HCT116 (cell line): ENCODE measurements around the gene IFNA13. TPM values are rescaled to one million over a fixed set of nuclear protein-coding genes. Genes with fewer than 3 reads are reported as not detected.

Source experiments
- ATAC-seq: fragments of 200-7000 bp; cut with Tn5 transposase; 2 replicates; pipeline ENCODE4 v1.9.1; 2020; ENCODE audit warnings: mild to moderate bottlenecking, moderate library complexity
- BruUV-seq: library from RNA; stranded (reverse); fragments of 400-500 nt; replicated peaks from 2 replicates; lab custom pipeline; 2021; lab: Mats Ljungman, UMichigan
- CTCF ChIA-PET: fragments of 300-600 bp; sonication (Branson Sonifier 250); formaldehyde crosslinking; loops from one replicate; lab custom pipeline; 2021; ENCODE audit warnings: antibody characterized with exemption; lab: Charles Lee
- POLR2A ChIA-PET: fragments of 300-600, 350-600 bp; sonication (Branson Sonifier 250); formaldehyde crosslinking; loops from one replicate; lab custom pipeline; 2021; ENCODE audit warnings: antibody characterized with exemption; lab: Charles Lee
- RAD21 ChIA-PET, 2 experiments: fragments of 300-600 bp; sonication (Branson Sonifier 250); formaldehyde crosslinking; loops; one replicate each; lab custom pipeline; 2023; ENCODE audit warnings: low total read pairs in 2 of 2; ENCODE audit not compliant: uncharacterized antibody in 2 of 2, unreplicated experiment in 2 of 2, low non-redundant PET in 1 of 2; lab: Charles Lee
- DNase-seq: peaks from one replicate; pipeline ENCODE4 v3.0.0-alpha.2; 2010; ENCODE audit warnings: low read depth, low spot score
- H2AFZ ChIP-seq: fragments of 200-600 bp; shearing (Covaris generic), sonication (generic); 2 replicates; pipeline ENCODE4 v1.6.1; 2017; ENCODE audit warnings: low read depth, mixed run types, mixed read lengths, antibody characterized with exemption, low read length; ENCODE audit not compliant: poor library complexity, severe bottlenecking
- H3K27ac ChIP-seq: 2 replicates; pipeline ENCODE4 v1.5.1; 2012; ENCODE audit warnings: low read depth, low read length
- H3K27me3 ChIP-seq: fragments of 200-600 bp; sonication (generic); 2 replicates; pipeline ENCODE4 v1.6.1; 2016; ENCODE audit warnings: mixed run types, low read length, mixed read lengths; ENCODE audit not compliant: insufficient read depth
- H3K36me3 ChIP-seq, 2 experiments: fragments of 200-500 bp in 1 of 2; fragments of 200-600 bp in 1 of 2; sonication (Bioruptor generic) in 1 of 2; sonication (generic) in 1 of 2; 2 replicates each; pipeline versions ENCODE4 v1.5.1 to v1.6.1; 2014 to 2016; ENCODE audit warnings: low read length in 2 of 2, inconsistent platforms in 1 of 2, mixed read lengths in 1 of 2, mixed run types in 1 of 2; ENCODE audit not compliant: insufficient read depth in 2 of 2, control insufficient read depth in 1 of 2
- H3K4me1 ChIP-seq, 2 experiments: fragments of 200-600 bp in 1 of 2; sonication (generic) in 1 of 2; 2 replicates each; pipeline versions ENCODE4 v1.5.1 to v1.6.1; 2012 to 2017; ENCODE audit warnings: low read length in 2 of 2, inconsistent platforms in 1 of 2, mild to moderate bottlenecking in 1 of 2, mixed read lengths in 1 of 2, mixed run types in 1 of 2, moderate library complexity in 1 of 2; ENCODE audit not compliant: insufficient read depth in 2 of 2, control insufficient read depth in 1 of 2
- H3K4me2 ChIP-seq: fragments of 200-600 bp; sonication (generic); 2 replicates; pipeline ENCODE4 v1.6.1; 2017; ENCODE audit warnings: mixed run types, low read length, mixed read lengths
- H3K4me3 ChIP-seq, 2 experiments: fragments of 200-600 bp in 1 of 2; sonication (generic) in 1 of 2; replicated peaks in 1 of 2; 2 replicates each; pipeline ENCODE4 v1.5.1; 2011 to 2016; ENCODE audit warnings: low read length in 2 of 2, control low read depth in 1 of 2, low read depth in 1 of 2, mild to moderate bottlenecking in 1 of 2, mixed read lengths in 1 of 2, mixed run types in 1 of 2
- H3K79me2 ChIP-seq: fragments of 200-600 bp; sonication (generic); 2 replicates; pipeline ENCODE4 v1.6.1; 2017; ENCODE audit warnings: mild to moderate bottlenecking, mixed run types, low read length, moderate library complexity, mixed read lengths; ENCODE audit not compliant: insufficient read depth
- H3K9ac ChIP-seq: fragments of 200-600 bp; sonication (generic); 2 replicates; pipeline ENCODE4 v1.6.1; 2016; ENCODE audit warnings: low read length, mixed read lengths
- H3K9me2 ChIP-seq: fragments of 200-600 bp; sonication (generic), shearing (Covaris generic); 2 replicates; pipeline ENCODE4 v1.6.1; 2017; ENCODE audit warnings: mixed run types, mild to moderate bottlenecking, moderate library complexity; ENCODE audit not compliant: insufficient read depth
- H3K9me3 ChIP-seq, 2 experiments: fragments of 200-500 bp in 1 of 2; fragments of 200-600 bp in 1 of 2; sonication (Bioruptor generic) in 1 of 2; sonication (generic) in 1 of 2; 2 replicates each; pipeline ENCODE4 v1.6.1; 2014 to 2017; ENCODE audit warnings: low read length in 2 of 2, mixed read lengths in 2 of 2, inconsistent platforms in 1 of 2, low read depth in 1 of 2, mild to moderate bottlenecking in 1 of 2, mixed run types in 1 of 2, moderate library complexity in 1 of 2; ENCODE audit not compliant: control insufficient read depth in 1 of 2, insufficient read depth in 1 of 2
- H4K20me1 ChIP-seq: fragments of 200-600 bp; sonication (generic), shearing (Covaris generic); 2 replicates; pipeline ENCODE4 v1.6.1; 2017; ENCODE audit warnings: mixed run types, mild to moderate bottlenecking, moderate library complexity; ENCODE audit not compliant: insufficient read depth
- CBX3 ChIP-seq: IDR thresholded peaks from 2 replicates; pipeline ENCODE4 v1.6.1; 2012; ENCODE audit warnings: low read depth
- CEBPB ChIP-seq: IDR thresholded peaks from 2 replicates; pipeline ENCODE4 v1.6.1; 2012; ENCODE audit warnings: low read depth
- CTCF ChIP-seq, 3 experiments: fragments of 200-600 bp in 1 of 3; sonication (generic) in 1 of 3; IDR thresholded peaks in 2 of 3; conservative IDR thresholded peaks in 1 of 3; 2 replicates each; pipeline ENCODE4 v1.5.1; 2012 to 2017; ENCODE audit warnings: low read depth in 2 of 3, low read length in 2 of 3, antibody characterized with exemption in 1 of 3, borderline replicate concordance in 1 of 3, control low read depth in 1 of 3, mild to moderate bottlenecking in 1 of 3, mixed read lengths in 1 of 3, mixed run types in 1 of 3, moderate library complexity in 1 of 3; ENCODE audit not compliant: insufficient read depth in 1 of 3
- EGR1 ChIP-seq: IDR thresholded peaks from 2 replicates; pipeline ENCODE4 v1.6.1; 2012; ENCODE audit warnings: low read depth
- ELF1 ChIP-seq: IDR thresholded peaks from 2 replicates; pipeline ENCODE4 v1.6.1; 2012; ENCODE audit warnings: low read depth, borderline replicate concordance
- EZH2 ChIP-seq: fragments of 200-600 bp; sonication (generic); IDR thresholded peaks from 2 replicates; pipeline ENCODE4 v1.6.1; 2017; ENCODE audit warnings: antibody characterized with exemption, mixed run types
- EZH2phosphoT487 ChIP-seq: fragments of 200-600 bp; IDR thresholded peaks from 2 replicates; pipeline ENCODE4 v1.6.1; 2018; ENCODE audit warnings: antibody characterized with exemption, borderline replicate concordance
- POLR2AphosphoS5 ChIP-seq: IDR thresholded peaks from 2 replicates; pipeline ENCODE4 v1.6.1; 2011; ENCODE audit warnings: mild to moderate bottlenecking, low read depth, low read length, moderate library complexity
- RAD21 ChIP-seq: IDR thresholded peaks from 2 replicates; pipeline ENCODE4 v1.6.1; 2012; ENCODE audit warnings: low read depth, mild to moderate bottlenecking
- SRF ChIP-seq: IDR thresholded peaks from 2 replicates; pipeline ENCODE4 v1.6.1; 2012; ENCODE audit warnings: low read depth
- TCF7L2 ChIP-seq: IDR thresholded peaks from 2 replicates; pipeline ENCODE4 v1.7.0; 2011; ENCODE audit warnings: borderline replicate concordance, inconsistent platforms; ENCODE audit not compliant: insufficient read depth, insufficient read length; ENCODE audit errors: extremely low read depth
- YY1 ChIP-seq: IDR thresholded peaks from 2 replicates; pipeline ENCODE4 v1.6.1; 2011; ENCODE audit warnings: low read length, low read depth, moderate library complexity, mild to moderate bottlenecking; ENCODE audit not compliant: insufficient replicate concordance; ENCODE audit errors: extremely low read depth
- ZFX ChIP-seq: fragments of 450-650 bp; IDR thresholded peaks from 2 replicates; pipeline ENCODE4 v1.6.1; 2017
- ZNF274 ChIP-seq: fragments of 200-500 bp; sonication (Bioruptor generic); IDR thresholded peaks from 2 replicates; pipeline ENCODE4 v1.6.1; 2014; ENCODE audit warnings: mild to moderate bottlenecking, low read depth, low read length, inconsistent platforms
- intact Hi-C: fragments of 100-400 bp; cut with micrococcal nuclease; formaldehyde crosslinking; loops from 2 replicates; pipeline ENCODE4 v1.10.0; 2022
- total RNA-seq: library from RNA; stranded (reverse); gene quantifications from one replicate; pipeline ENCODE4 v1.2.1, GENCODE V29; 2021; ENCODE audit not compliant: unreplicated experiment
- TF ChIP-seq, protein P1 (sequence below): IDR thresholded peaks from 2 replicates; pipeline ENCODE4 v1.6.1; 2012; ENCODE audit warnings: low read depth
- TF ChIP-seq, protein P2 (sequence below): IDR thresholded peaks from 2 replicates; pipeline ENCODE4 v1.6.1; 2012

The IFNA13 gene
- total RNA-seq, 1 experiment from 2014 or later, result not detected

DNA sequence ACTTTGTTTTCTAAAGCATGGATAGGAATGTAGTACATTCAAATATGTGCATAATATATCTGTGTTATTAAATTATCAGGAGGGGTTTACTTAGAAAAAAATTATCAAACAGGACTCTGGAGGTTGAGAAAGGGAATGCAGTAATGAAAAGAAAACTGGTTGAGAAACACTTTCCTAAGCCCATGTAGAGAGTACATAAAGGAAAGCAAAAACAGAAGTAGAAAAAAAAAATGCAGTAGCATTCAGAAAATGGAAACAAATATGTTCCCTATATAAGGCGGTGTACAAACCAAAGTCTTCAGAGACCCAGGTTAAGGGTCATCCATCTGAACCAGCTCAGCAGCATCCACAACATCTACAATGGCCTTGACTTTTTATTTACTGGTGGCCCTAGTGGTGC, 41.0 kb upstream of the IFNA13 start, which contains the start of gene IFNA8:
Gene IFNA8, plus strand, starts transcription at position 301 of the 400 bp plus-strand sequence. Its CDS starts 60 bp downstream, at position 361.
- no TSS peak for BruUV-seq
- ATAC-seq (no peak), DNase-seq (no peak)
- H3K27ac ChIP-seq, result no peak within 1 kb of the TSS
- H3K36me3 ChIP-seq, result no peaks in the 10 kb centered on the region
- ChIA-PET CTCF (interaction anchor here (1.8 kb wide), 1 partner anchor 13 kb away, joined by 11 read pairs; no protein-coding TSS in a partner anchor), POLR2A (no interaction called here), RAD21 (no interaction called here)
- no peaks in the 10 kb centered on the region for H3K4me1 ChIP-seq
- no peak within 1 kb of the TSS for H3K9ac ChIP-seq
- no peaks in the 10 kb centered on the region for H3K9me2 ChIP-seq
- no peak within 1 kb of the TSS for H3K4me3 ChIP-seq
- intact Hi-C loops, result no loop called here
- no peaks in the 10 kb centered on the region for H4K20me1 ChIP-seq
- no peak within 1 kb of the TSS for H3K4me2 ChIP-seq
- H3K9me3 ChIP-seq, result no peaks in the 10 kb centered on the region
- H3K27me3 ChIP-seq, result no peaks in the 10 kb centered on the region
- H3K79me2 ChIP-seq, result no peaks in the 10 kb centered on the region
- no peak for TF ChIP-seq CEBPB
- TF ChIP-seq YY1, result no peak
- TF ChIP-seq EZH2, result no peak
- TF ChIP-seq EGR1, result no peak
- no peak for TF ChIP-seq ZFX
- no peak within 1 kb of the TSS for H2AFZ ChIP-seq

DNA sequence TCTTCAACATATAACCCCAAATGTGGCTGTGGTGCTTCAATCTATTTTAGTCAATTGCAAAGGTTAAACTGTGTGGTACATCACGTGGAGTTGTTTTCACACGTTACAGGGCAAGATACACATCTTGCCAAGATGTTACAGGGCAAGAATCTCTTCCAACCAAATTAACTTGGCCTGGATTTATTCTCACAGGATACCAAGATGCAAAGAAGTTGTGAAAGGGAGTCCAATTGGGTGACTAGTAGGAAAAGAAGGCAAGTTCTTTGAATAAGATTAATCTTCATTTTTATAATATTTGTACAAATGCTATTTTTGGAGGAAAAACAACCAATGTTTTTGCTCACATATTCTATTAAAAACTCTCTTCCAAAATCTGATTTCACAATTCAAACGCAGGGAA, 36.3 kb upstream of the IFNA13 start:
- Histone ChIP-seq H2AFZ (no peak overlapping the region), H3K79me2 (no peaks in the 10 kb centered on the region), H3K4me1 (no peaks in the 10 kb centered on the region), H3K4me3 (no peak overlapping the region), H3K27ac (no peak overlapping the region), H3K4me2 (no peak overlapping the region), H3K36me3 (no peaks in the 10 kb centered on the region), H3K9me2 (no peaks in the 10 kb centered on the region), H3K27me3 (no peaks in the 10 kb centered on the region), H3K9me3 (no peaks in the 10 kb centered on the region), H4K20me1 (no peaks in the 10 kb centered on the region), H3K9ac (no peak overlapping the region)
- CTCF ChIA-PET, result no interaction called here
- no peak for ATAC-seq
- DNase-seq, result no peak
- BruUV-seq, result no TSS peak
- RAD21 ChIA-PET, result no interaction called here
- POLR2A ChIA-PET, result no interaction called here
- intact Hi-C loops, result no loop called here
- TF ChIP-seq, protein P1, sequence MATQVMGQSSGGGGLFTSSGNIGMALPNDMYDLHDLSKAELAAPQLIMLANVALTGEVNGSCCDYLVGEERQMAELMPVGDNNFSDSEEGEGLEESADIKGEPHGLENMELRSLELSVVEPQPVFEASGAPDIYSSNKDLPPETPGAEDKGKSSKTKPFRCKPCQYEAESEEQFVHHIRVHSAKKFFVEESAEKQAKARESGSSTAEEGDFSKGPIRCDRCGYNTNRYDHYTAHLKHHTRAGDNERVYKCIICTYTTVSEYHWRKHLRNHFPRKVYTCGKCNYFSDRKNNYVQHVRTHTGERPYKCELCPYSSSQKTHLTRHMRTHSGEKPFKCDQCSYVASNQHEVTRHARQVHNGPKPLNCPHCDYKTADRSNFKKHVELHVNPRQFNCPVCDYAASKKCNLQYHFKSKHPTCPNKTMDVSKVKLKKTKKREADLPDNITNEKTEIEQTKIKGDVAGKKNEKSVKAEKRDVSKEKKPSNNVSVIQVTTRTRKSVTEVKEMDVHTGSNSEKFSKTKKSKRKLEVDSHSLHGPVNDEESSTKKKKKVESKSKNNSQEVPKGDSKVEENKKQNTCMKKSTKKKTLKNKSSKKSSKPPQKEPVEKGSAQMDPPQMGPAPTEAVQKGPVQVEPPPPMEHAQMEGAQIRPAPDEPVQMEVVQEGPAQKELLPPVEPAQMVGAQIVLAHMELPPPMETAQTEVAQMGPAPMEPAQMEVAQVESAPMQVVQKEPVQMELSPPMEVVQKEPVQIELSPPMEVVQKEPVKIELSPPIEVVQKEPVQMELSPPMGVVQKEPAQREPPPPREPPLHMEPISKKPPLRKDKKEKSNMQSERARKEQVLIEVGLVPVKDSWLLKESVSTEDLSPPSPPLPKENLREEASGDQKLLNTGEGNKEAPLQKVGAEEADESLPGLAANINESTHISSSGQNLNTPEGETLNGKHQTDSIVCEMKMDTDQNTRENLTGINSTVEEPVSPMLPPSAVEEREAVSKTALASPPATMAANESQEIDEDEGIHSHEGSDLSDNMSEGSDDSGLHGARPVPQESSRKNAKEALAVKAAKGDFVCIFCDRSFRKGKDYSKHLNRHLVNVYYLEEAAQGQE, result no peak
- TF ChIP-seq POLR2AphosphoS5, result no peak
- no peak for TF ChIP-seq EZH2phosphoT487
- no peak for TF ChIP-seq ELF1
- TF ChIP-seq CTCF (IDR thresholded peaks at IDR 0.05 in 2 of 3, conservative IDR thresholded peaks at IDR 0.05 in 1 of 3; ENCODE audit: borderline replicate concordance in 1 of 3, insufficient read depth in 1 of 3, low read depth in 2 of 3, low read length in 2 of 3), result no peak
- no peak for TF ChIP-seq TCF7L2
- TF ChIP-seq RAD21, result no peak
- TF ChIP-seq ZFX, result no peak
- no peak for TF ChIP-seq CBX3
- TF ChIP-seq EGR1, result no peak
- no peak for TF ChIP-seq SRF
- TF ChIP-seq, protein P2, sequence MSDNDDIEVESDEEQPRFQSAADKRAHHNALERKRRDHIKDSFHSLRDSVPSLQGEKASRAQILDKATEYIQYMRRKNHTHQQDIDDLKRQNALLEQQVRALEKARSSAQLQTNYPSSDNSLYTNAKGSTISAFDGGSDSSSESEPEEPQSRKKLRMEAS, result no peak
- no peak for TF ChIP-seq ZNF274
